Activated B cell treated with CpG ODN at 0.5 μM for 24 hours (primary cell): ENCODE data around the gene PRRG2. TPM values are rescaled to one million over a fixed set of nuclear protein-coding genes. Genes with fewer than 3 reads are reported as not detected.

Experiments
- ATAC-seq: fragments of 200-7000 bp; cut with Tn5 transposase; one replicate; pipeline ENCODE4 v1.10.0; 2021; ENCODE audit warnings: low read depth, mild to moderate bottlenecking, moderate library complexity
- CTCF ChIA-PET: fragments of 350-600 bp; sonication (Branson Sonifier 250); formaldehyde crosslinking; loops from one replicate; lab custom pipeline; 2021; ENCODE audit warnings: antibody characterized with exemption; lab: Charles Lee
- POLR2A ChIA-PET: fragments of 350-600 bp; sonication (Branson Sonifier 250); formaldehyde crosslinking; loops from one replicate; lab custom pipeline; 2021; ENCODE audit warnings: antibody characterized with exemption; lab: Charles Lee
- DNase-seq: peaks from one replicate; pipeline ENCODE4 v3.0.0; 2022
- H3K27ac Mint-ChIP-seq: one replicate; pipeline ENCODE4 v1.8.0; 2020; ENCODE audit warnings: mixed read lengths
- H3K27me3 Mint-ChIP-seq: one replicate; pipeline ENCODE4 v1.8.0; 2021; ENCODE audit warnings: mixed read lengths
- H3K36me3 Mint-ChIP-seq: one replicate; pipeline ENCODE4 v1.8.0; 2021; ENCODE audit warnings: low read depth, mixed read lengths
- H3K4me1 Mint-ChIP-seq: one replicate; pipeline ENCODE4 v1.8.0; 2021; ENCODE audit warnings: mixed read lengths
- H3K4me3 Mint-ChIP-seq: one replicate; pipeline ENCODE4 v1.8.0; 2020; ENCODE audit warnings: mild to moderate bottlenecking, mixed read lengths
- H3K9me3 Mint-ChIP-seq: one replicate; pipeline ENCODE4 v1.8.0; 2020; ENCODE audit warnings: mixed read lengths
- CTCF ChIP-seq: fragments of 200-600 bp; IDR thresholded peaks from one replicate; pipeline ENCODE4 v1.8.0; 2022; ENCODE audit warnings: antibody characterized with exemption, mild to moderate bottlenecking
- intact Hi-C: fragments of 100-400 bp; cut with micrococcal nuclease; formaldehyde crosslinking; loops from one replicate; pipeline ENCODE4 v1.15.1; 2024
- total RNA-seq: library from RNA; stranded (reverse); gene quantifications from 2 replicates; pipeline ENCODE4 v1.2.3, GENCODE V29; 2022

Gene PRRG2
- total RNA-seq, 1 donor from 2014 or later, result 1.8 TPM

- Mint-ChIP-seq H3K36me3 (no peaks in the 10 kb centered on the region), H3K4me3 (no peak overlapping the region), H3K27me3 (no peaks in the 10 kb centered on the region), H3K9me3 (no peaks in the 10 kb centered on the region), H3K27ac (no peak overlapping the region), H3K4me1 (peaks cover 25% of the 10 kb centered on the region)
- DNase-seq (no peak), ATAC-seq (no peak)
- TF ChIP-seq CTCF, result no peak
- intact Hi-C loops, result no loop called here
- POLR2A ChIA-PET, result interaction anchor here (0.6 to 0.9 kb wide), 2 partner anchors 42 to 271 kb away, joined by 3 to 7 read pairs; no protein-coding TSS in a partner anchor
- CTCF ChIA-PET, result no interaction called here
These were observed 54.6 kb downstream of the PRRG2 start for GRCh38 chr19:49635530-49636232.

GRCh38 chr19:49636233-49636932 lies 55.3 kb downstream of the PRRG2 start:
- TF ChIP-seq CTCF, result no peak
- no peaks in the 10 kb centered on the region for H3K36me3 Mint-ChIP-seq
- intact Hi-C loops, result no loop called here
- no peak overlapping the region for H3K27ac Mint-ChIP-seq
- H3K9me3 Mint-ChIP-seq, result no peaks in the 10 kb centered on the region
- ATAC-seq (no peak), DNase-seq (no peak)
- ChIA-PET POLR2A (no interaction called here), CTCF (no interaction called here)
- H3K4me1 Mint-ChIP-seq, result peaks cover 30% of the 10 kb centered on the region
- H3K27me3 Mint-ChIP-seq, result no peaks in the 10 kb centered on the region
- H3K4me3 Mint-ChIP-seq, result no peak overlapping the region

DNA sequence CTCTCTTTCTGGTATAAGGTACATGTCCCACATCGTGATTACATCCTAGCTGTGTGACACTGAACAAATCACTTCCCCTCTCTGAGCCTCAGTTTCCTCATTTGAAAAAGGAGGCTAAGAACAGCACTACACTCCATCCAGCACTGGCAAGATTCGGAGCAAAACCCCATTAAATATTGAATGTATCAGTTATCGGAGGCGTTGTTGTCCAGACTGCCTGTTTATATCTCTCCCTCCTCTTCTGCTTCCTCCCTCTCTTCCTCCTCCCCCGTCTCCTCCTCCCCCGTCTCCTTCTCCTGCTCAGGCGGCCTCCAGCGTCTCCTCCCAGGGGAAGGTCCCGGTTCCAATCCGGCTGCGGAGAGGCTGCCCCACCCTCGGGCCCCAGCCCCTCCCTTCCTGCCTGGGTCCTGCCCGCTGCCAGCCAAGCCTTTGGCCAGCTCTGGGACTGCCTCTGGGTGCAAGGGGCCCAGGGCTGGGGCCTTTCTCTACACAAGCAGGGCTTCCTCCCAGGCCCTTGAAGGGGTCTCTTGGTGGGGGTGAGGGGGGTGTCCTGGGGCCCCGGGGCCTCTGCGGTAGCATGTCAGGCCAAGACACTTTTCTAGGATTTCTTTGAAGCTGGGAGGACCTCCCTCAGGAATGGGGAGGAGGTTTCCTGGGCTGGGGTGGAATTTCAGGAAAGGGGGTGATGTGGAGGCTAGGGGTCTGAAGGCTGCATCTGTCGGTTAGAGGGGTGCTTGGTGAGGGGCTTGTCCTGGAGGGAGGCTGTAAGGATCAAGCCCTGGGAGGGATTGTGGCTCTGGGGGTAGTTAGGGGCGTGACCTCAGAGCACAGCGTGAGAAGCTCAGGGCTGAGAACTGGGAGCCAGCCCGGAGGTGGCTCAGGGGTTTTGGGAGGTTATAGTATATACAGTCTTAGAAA lies 57.0 kb downstream of the PRRG2 start:
- ChIA-PET CTCF (no interaction called here), POLR2A (interaction anchor here (0.6 to 0.8 kb wide), 5 partner anchors 24 to 136 kb away, joined by 3 to 5 read pairs (median 3); no protein-coding TSS in a partner anchor)
- no peak for TF ChIP-seq CTCF
- no peak for DNase-seq
- intact Hi-C loops, result no loop called here
- Mint-ChIP-seq H3K4me3 (peak overlapping the region; percentile 35), H3K27me3 (no peaks in the 10 kb centered on the region), H3K4me1 (peaks cover 42% of the 10 kb centered on the region), H3K36me3 (peaks cover 4% of the 10 kb centered on the region), H3K9me3 (no peaks in the 10 kb centered on the region), H3K27ac (no peak overlapping the region)
- no peak for ATAC-seq

- Mint-ChIP-seq H3K27ac (peak overlapping the region; percentile 52), H3K4me1 (peaks cover 57% of the 10 kb centered on the region), H3K27me3 (no peaks in the 10 kb centered on the region), H3K36me3 (peaks cover 11% of the 10 kb centered on the region), H3K9me3 (no peaks in the 10 kb centered on the region), H3K4me3 (peak overlapping the region; percentile 93)
- intact Hi-C loops, result loop anchor here (1.0 to 5.0 kb wide), 8 partner anchors 49 to 1002 kb away; partner anchors contain the start of genes DBP, MED25, NOSIP and PPP1R15A
- TF ChIP-seq CTCF, result no peak
- ATAC-seq (no peak), DNase-seq (no peak)
- ChIA-PET CTCF (interaction anchor here (1.0 to 2.3 kb wide), 3 partner anchors 37 to 46 kb away, joined by 3 to 6 read pairs (median 3); partner anchors contain the start of gene PRMT1), POLR2A (interaction anchor here (0.6 to 4.0 kb wide), 22 partner anchors 9 to 1020 kb away, joined by 3 to 97 read pairs (median 6); partner anchors contain the start of genes AKT1S1, ATF5, BCAT2 and BCL2L12)
These were observed 58.4 kb downstream of the PRRG2 start for GRCh38 chr19:49639401-49640112.
